Trophoblast cell (in vitro differentiated cells and primary cell): Measurements from ENCODE around the gene RGS10.
A peak's percentile ranks its signal among the peaks of the same experiment; 100 is the strongest.

Experiments used
- DNase-seq, 2 donors: peaks; one replicate each; pipeline ENCODE4 v3.0.0-alpha.2; 2016
- H2AFZ ChIP-seq: 2 replicates; pipeline ENCODE4 v1.6.1; 2013; ENCODE audit warnings: low read length, moderate library complexity, mild to moderate bottlenecking; ENCODE audit not compliant: insufficient read depth, poor library complexity
- H2AK5ac ChIP-seq: 2 replicates; pipeline ENCODE4 v1.6.1; 2013; ENCODE audit warnings: mild to moderate bottlenecking, low read length
- H2BK120ac ChIP-seq: 2 replicates; pipeline ENCODE4 v1.6.1; 2013; ENCODE audit warnings: low read length, mild to moderate bottlenecking, moderate library complexity; ENCODE audit not compliant: insufficient read depth, poor library complexity
- H2BK12ac ChIP-seq: 2 replicates; pipeline ENCODE4 v1.6.1; 2013; ENCODE audit warnings: mild to moderate bottlenecking, low read length, moderate library complexity
- H2BK5ac ChIP-seq: 2 replicates; pipeline ENCODE4 v1.6.1; 2013; ENCODE audit warnings: low read length, low read depth, moderate library complexity, mild to moderate bottlenecking; ENCODE audit not compliant: poor library complexity
- H3K14ac ChIP-seq: 2 replicates; pipeline ENCODE4 v1.6.1; 2013; ENCODE audit warnings: mild to moderate bottlenecking, low read length
- H3K18ac ChIP-seq: 2 replicates; pipeline ENCODE4 v1.6.1; 2013; ENCODE audit warnings: mild to moderate bottlenecking, low read length
- H3K23ac ChIP-seq: 2 replicates; pipeline ENCODE4 v1.6.1; 2013; ENCODE audit warnings: low read length
- H3K27ac ChIP-seq: 2 replicates; pipeline ENCODE4 v1.5.1; 2013; ENCODE audit warnings: low read depth, mild to moderate bottlenecking, inconsistent platforms, low read length, moderate library complexity
- H3K27me3 ChIP-seq: 2 replicates; pipeline ENCODE4 v1.6.1; 2013; ENCODE audit warnings: inconsistent platforms, mild to moderate bottlenecking, low read length, moderate library complexity; ENCODE audit not compliant: insufficient read depth
- H3K36me3 ChIP-seq, 2 experiments: 1 replicate in 1 of 2; 2 replicates in 1 of 2; pipeline ENCODE4 v1.6.1; 2013; ENCODE audit warnings: low read length in 2 of 2, mild to moderate bottlenecking in 2 of 2, moderate library complexity in 1 of 2; ENCODE audit not compliant: insufficient read depth in 2 of 2, control insufficient read depth in 1 of 2
- H3K4ac ChIP-seq: 2 replicates; pipeline ENCODE4 v1.6.1; 2013; ENCODE audit warnings: low read depth, mild to moderate bottlenecking, low read length, moderate library complexity
- H3K4me1 ChIP-seq, 2 experiments: 1 replicate in 1 of 2; 2 replicates in 1 of 2; pipeline ENCODE4 v1.6.1; 2013; ENCODE audit warnings: low read length in 2 of 2, mild to moderate bottlenecking in 2 of 2, moderate library complexity in 1 of 2; ENCODE audit not compliant: insufficient read depth in 2 of 2, control insufficient read depth in 1 of 2
- H3K4me2 ChIP-seq: 2 replicates; pipeline ENCODE4 v1.6.1; 2013; ENCODE audit warnings: inconsistent platforms, mild to moderate bottlenecking, low read length, moderate library complexity
- H3K4me3 ChIP-seq: 2 replicates; pipeline ENCODE4 v1.5.1; 2013; ENCODE audit warnings: mild to moderate bottlenecking, low read depth, low read length, inconsistent platforms
- H3K79me1 ChIP-seq: one replicate; pipeline ENCODE4 v1.6.1; 2013; ENCODE audit warnings: low read length
- H3K79me2 ChIP-seq: 2 replicates; pipeline ENCODE4 v1.6.1; 2013; ENCODE audit warnings: low read length, mild to moderate bottlenecking; ENCODE audit not compliant: control insufficient read depth, insufficient read depth, poor library complexity
- H3K9ac ChIP-seq: 2 replicates; pipeline ENCODE4 v1.6.1; 2013; ENCODE audit warnings: mild to moderate bottlenecking, low read length
- H3K9me3 ChIP-seq: 2 replicates; pipeline ENCODE4 v1.6.1; 2013; ENCODE audit warnings: low read depth, mild to moderate bottlenecking, control low read depth, inconsistent platforms, low read length; ENCODE audit not compliant: insufficient read depth
- H4K12ac ChIP-seq: 2 replicates; pipeline ENCODE4 v1.6.1; 2013; ENCODE audit warnings: low read depth, mild to moderate bottlenecking, low read length, moderate library complexity
- H4K8ac ChIP-seq: 2 replicates; pipeline ENCODE4 v1.6.1; 2013; ENCODE audit warnings: low read depth, mild to moderate bottlenecking, low read length, moderate library complexity
- H4K91ac ChIP-seq: one replicate; pipeline ENCODE4 v1.6.1; 2013; ENCODE audit warnings: low read depth, mild to moderate bottlenecking, low read length, moderate library complexity
- WGBS: extraction: QIAGEN DNeasy Blood & Tissue Kit; methylation state at CpG from one replicate; pipeline ENCODE4 v1.1.7; 2013; ENCODE audit warnings: missing lambda C conversion rate; ENCODE audit not compliant: insufficient read length, insufficient coverage; ENCODE audit errors: extremely low coverage; 5-methylcytosine and 5-hydroxymethylcytosine counted together

Gene RGS10

DNA sequence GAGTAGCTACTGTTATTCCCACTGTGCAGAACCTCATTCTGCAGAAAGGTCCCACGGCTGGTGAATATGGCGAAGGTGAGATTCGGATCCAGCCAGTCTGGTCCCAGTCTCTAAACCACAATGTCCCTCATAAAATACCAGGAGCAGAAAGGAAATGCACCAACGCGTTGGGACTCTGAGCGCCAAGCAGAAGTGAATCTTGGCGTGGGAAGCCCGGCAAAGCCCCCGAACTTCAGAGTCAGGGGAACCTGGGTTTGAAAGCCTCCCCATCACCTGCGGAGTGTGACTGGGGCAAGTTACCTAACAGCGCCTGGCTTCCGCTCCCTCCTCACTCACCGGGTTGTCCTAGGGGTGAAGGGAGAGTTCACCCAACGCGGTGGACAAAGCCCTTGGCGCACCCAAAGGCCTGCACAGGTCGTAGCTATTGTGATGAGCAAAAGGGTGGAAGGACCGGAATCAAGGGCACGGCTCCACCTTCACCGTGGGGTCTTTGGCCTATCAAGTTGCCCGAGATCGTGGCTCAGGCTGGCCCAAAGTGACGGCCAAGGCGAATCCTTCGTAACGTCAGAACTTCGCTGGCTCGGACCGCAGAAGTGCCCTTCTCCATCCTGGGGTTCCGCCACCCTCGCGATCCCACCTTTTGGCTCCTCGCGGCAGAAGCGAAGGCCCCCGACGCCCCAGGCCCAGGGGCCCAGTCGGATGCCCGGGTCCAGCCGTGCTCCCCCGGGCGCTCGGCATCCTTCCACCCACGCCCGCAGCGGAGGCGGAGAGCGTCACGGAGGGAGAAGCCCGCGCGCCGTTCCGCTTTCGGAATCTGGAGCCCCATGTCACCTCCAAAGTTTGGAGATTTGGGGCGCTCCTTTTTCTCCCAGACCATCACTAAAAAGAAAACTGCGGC, 811 bp downstream of the RGS10 start:
- peak; percentile 5 to 39 for DNase-seq
- no peak overlapping the region for H3K27ac ChIP-seq
- peak overlapping the region; percentile 84 for H3K4me2 ChIP-seq
- no peak overlapping the region for H4K12ac ChIP-seq
- H4K8ac ChIP-seq = no peak overlapping the region
- no peak overlapping the region for H3K4ac ChIP-seq
- H3K18ac ChIP-seq = no peak overlapping the region
- H3K4me1 ChIP-seq = peaks cover 3 to 9% of the 10 kb centered on the region in 2 experiments
- H3K23ac ChIP-seq = no peak overlapping the region
- H3K79me1 ChIP-seq = no peaks in the 10 kb centered on the region
- H2AK5ac ChIP-seq = no peak overlapping the region
- H3K14ac ChIP-seq = no peak overlapping the region
- no peak overlapping the region for H3K9ac ChIP-seq
- no peak overlapping the region for H4K91ac ChIP-seq
- H3K36me3 ChIP-seq = no peaks in the 10 kb centered on the region
- no CpG with 5 or more reads among the region's 57 CpGs for WGBS
- no peak overlapping the region for H2BK5ac ChIP-seq
- no peak overlapping the region for H2AFZ ChIP-seq
- no peak overlapping the region for H2BK12ac ChIP-seq
- H3K9me3 ChIP-seq = no peaks in the 10 kb centered on the region
- no peak overlapping the region for H2BK120ac ChIP-seq
- peak overlapping the region; percentile 71 for H3K4me3 ChIP-seq
- peaks cover 31% of the 10 kb centered on the region for H3K27me3 ChIP-seq
- no peaks in the 10 kb centered on the region for H3K79me2 ChIP-seq

DNA sequence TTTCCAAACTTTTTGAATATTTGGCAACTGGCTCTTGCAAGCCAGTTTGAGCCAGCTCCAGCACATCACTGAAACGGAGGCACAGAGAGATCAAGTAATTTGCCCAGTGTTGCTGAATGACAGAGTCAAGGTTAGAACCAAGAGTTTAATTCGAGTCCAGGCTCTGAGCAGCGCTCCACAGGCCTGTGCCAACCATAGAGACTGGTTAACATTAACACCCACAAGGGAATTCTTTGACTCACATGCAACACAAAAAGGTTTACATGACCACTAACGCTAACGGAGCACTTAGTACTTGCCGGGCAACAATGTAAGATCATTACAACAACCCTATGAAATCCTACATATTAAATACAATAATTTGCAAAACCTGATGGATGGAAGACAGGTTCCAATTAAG, 1.5 kb downstream of the RGS10 start:
- H3K23ac ChIP-seq = no peak overlapping the region

DNA sequence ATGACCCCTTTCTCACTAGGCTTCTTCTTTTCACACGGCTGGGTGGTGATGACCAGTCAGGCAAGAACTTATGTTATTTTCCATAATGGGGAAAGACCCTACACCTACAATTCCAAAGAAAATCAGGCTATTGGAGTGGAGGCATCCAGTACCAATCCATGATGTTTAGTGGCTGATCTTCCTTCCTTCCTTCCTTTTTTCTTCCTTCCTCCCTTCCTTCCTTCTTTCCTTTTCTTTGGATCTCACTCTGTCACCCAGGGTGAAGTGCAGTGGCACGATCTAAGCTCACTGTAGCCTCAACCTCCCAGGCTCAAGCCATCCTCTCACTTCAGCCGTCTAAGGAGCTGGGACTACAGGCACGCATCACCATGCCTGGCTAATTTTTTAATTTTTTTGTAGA, 2.5 kb downstream of the RGS10 start:
- Histone ChIP-seq H3K4me1 (peaks cover 3 to 9% of the 10 kb centered on the region in 2 experiments), H3K79me2 (no peaks in the 10 kb centered on the region), H3K4me2 (no peak overlapping the region), H2BK12ac (no peak overlapping the region), H2BK120ac (no peak overlapping the region), H3K27me3 (peaks cover 31% of the 10 kb centered on the region), H3K79me1 (no peaks in the 10 kb centered on the region), H3K9me3 (no peaks in the 10 kb centered on the region), H3K4me3 (no peak overlapping the region), H2AFZ (no peak overlapping the region), H4K8ac (no peak overlapping the region), H2BK5ac (no peak overlapping the region), H3K27ac (no peak overlapping the region), H3K9ac (no peak overlapping the region), H4K91ac (no peak overlapping the region), H4K12ac (no peak overlapping the region), H3K23ac (no peak overlapping the region), H3K36me3 (no peaks in the 10 kb centered on the region), H3K18ac (no peak overlapping the region), H2AK5ac (no peak overlapping the region), H3K14ac (no peak overlapping the region), H3K4ac (no peak overlapping the region)
- DNase-seq = no peak
- WGBS = no CpG with 5 or more reads among the region's 4 CpGs

More for the DNA sequence above, 1.5 kb downstream of the RGS10 start:
- no peak overlapping the region for H2AFZ ChIP-seq
- no peak overlapping the region for H3K14ac ChIP-seq
- no peak overlapping the region for H4K91ac ChIP-seq
- H3K9me3 ChIP-seq = no peaks in the 10 kb centered on the region
- no peak overlapping the region for H3K4me3 ChIP-seq
- H3K4me2 ChIP-seq = no peak overlapping the region
- H4K8ac ChIP-seq = no peak overlapping the region
- no peak overlapping the region for H3K18ac ChIP-seq
- no peak overlapping the region for H2BK120ac ChIP-seq
- H3K4me1 ChIP-seq = peaks cover 3 to 9% of the 10 kb centered on the region in 2 experiments
- H2BK5ac ChIP-seq = no peak overlapping the region
- H2AK5ac ChIP-seq = no peak overlapping the region
- H3K27me3 ChIP-seq = peaks cover 31% of the 10 kb centered on the region
- no peak overlapping the region for H3K9ac ChIP-seq
- no peaks in the 10 kb centered on the region for H3K79me2 ChIP-seq
- no peak overlapping the region for H4K12ac ChIP-seq
- DNase-seq = no peak
- no peak overlapping the region for H3K4ac ChIP-seq
- no peak overlapping the region for H2BK12ac ChIP-seq
- H3K36me3 ChIP-seq = no peaks in the 10 kb centered on the region
- no peak overlapping the region for H3K27ac ChIP-seq
- no peaks in the 10 kb centered on the region for H3K79me1 ChIP-seq
- no CpG with 5 or more reads among the region's 6 CpGs for WGBS

DNA sequence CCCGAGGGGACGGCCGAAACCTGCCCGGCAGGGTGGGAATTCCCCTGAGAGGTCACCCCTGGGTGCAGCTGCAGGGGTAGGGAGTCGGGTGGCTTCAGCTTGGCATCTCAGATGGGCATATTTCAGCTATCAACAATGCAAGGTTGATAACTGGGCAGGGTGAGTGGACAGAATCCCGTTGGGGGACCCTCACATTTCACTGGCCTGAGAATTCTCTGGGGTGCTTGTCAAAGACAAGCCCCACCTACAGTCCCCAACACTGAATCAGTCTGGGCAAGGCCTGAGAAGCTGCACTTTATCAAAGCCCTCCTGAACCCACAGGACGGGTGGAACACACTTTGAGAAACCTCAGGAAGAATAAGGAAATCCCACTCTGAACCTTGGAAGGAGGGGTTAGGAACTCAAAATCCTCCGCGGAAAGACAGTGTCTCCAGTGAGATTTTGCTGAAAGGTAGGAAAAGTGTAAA, 3.1 kb downstream of the RGS10 start:
- Histone ChIP-seq H4K8ac (no peak overlapping the region), H3K4ac (no peak overlapping the region)
- no CpG with 5 or more reads among the region's 9 CpGs for WGBS

More for the DNA sequence above, 3.1 kb downstream of the RGS10 start:
- H3K4me2 ChIP-seq = no peak overlapping the region
- no peaks in the 10 kb centered on the region for H3K36me3 ChIP-seq
- H4K12ac ChIP-seq = no peak overlapping the region
- no peak overlapping the region for H3K14ac ChIP-seq
- H3K27me3 ChIP-seq = peaks cover 31% of the 10 kb centered on the region
- H3K4me1 ChIP-seq = peaks cover 3 to 9% of the 10 kb centered on the region in 2 experiments
- H2AK5ac ChIP-seq = no peak overlapping the region
- H3K79me2 ChIP-seq = no peaks in the 10 kb centered on the region
- no peak overlapping the region for H4K91ac ChIP-seq
- H2AFZ ChIP-seq = no peak overlapping the region
- H3K79me1 ChIP-seq = no peaks in the 10 kb centered on the region
- no peak overlapping the region for H3K23ac ChIP-seq
- DNase-seq = no peak
- H3K9ac ChIP-seq = no peak overlapping the region
- no peak overlapping the region for H3K4me3 ChIP-seq
- H3K27ac ChIP-seq = no peak overlapping the region
- H2BK5ac ChIP-seq = no peak overlapping the region
- no peak overlapping the region for H2BK12ac ChIP-seq
- H3K9me3 ChIP-seq = no peaks in the 10 kb centered on the region
- H3K18ac ChIP-seq = no peak overlapping the region
- no peak overlapping the region for H2BK120ac ChIP-seq
